CD4-positive, alpha-beta T cell treated with Interleukin-6 for 4 hours (primary cell): ENCODE results near the gene SEZ6.

Source experiments
- DNase-seq: peaks from one replicate; pipeline ENCODE4 v3.0.0-alpha.2; 2020; ENCODE audit warnings: mixed read lengths

SEZ6 gene, protein sequence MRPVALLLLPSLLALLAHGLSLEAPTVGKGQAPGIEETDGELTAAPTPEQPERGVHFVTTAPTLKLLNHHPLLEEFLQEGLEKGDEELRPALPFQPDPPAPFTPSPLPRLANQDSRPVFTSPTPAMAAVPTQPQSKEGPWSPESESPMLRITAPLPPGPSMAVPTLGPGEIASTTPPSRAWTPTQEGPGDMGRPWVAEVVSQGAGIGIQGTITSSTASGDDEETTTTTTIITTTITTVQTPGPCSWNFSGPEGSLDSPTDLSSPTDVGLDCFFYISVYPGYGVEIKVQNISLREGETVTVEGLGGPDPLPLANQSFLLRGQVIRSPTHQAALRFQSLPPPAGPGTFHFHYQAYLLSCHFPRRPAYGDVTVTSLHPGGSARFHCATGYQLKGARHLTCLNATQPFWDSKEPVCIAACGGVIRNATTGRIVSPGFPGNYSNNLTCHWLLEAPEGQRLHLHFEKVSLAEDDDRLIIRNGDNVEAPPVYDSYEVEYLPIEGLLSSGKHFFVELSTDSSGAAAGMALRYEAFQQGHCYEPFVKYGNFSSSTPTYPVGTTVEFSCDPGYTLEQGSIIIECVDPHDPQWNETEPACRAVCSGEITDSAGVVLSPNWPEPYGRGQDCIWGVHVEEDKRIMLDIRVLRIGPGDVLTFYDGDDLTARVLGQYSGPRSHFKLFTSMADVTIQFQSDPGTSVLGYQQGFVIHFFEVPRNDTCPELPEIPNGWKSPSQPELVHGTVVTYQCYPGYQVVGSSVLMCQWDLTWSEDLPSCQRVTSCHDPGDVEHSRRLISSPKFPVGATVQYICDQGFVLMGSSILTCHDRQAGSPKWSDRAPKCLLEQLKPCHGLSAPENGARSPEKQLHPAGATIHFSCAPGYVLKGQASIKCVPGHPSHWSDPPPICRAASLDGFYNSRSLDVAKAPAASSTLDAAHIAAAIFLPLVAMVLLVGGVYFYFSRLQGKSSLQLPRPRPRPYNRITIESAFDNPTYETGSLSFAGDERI

GRCh38 chr17:29005936-29006511 is at the start of gene SEZ6:
SEZ6 (minus strand) TSS chr17:29006033; CDS start chr17:29005869, 164 bp downstream.
- peak; percentile 53 for DNase-seq

- DNase-seq = no peak
These were observed 49.0 kb upstream of the SEZ6 start for GRCh38 chr17:29054835-29055234.

DNA sequence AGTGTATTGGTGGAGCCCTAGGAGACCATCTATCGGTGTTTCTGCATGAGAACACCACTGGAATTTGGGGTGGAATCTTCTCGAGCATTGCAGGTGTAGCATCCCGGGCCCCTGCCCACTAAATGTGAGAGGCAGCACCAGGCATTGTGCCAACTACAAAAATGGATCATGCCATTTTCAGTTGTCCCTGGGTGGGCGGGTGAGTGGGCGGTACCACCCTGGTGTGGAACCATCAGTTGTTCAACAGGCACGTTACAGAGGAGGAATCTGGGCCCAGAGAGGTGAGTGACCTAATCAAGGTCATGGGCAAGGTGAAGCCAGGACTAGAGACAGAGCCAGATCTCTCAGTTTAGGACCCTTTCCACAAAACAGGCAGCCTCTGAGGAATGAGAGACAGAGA is 45.9 kb upstream of the SEZ6 start:
- DNase-seq = no peak

GRCh38 chr17:29051194-29051593 is 45.4 kb upstream of the SEZ6 start:
- no peak for DNase-seq

DNA sequence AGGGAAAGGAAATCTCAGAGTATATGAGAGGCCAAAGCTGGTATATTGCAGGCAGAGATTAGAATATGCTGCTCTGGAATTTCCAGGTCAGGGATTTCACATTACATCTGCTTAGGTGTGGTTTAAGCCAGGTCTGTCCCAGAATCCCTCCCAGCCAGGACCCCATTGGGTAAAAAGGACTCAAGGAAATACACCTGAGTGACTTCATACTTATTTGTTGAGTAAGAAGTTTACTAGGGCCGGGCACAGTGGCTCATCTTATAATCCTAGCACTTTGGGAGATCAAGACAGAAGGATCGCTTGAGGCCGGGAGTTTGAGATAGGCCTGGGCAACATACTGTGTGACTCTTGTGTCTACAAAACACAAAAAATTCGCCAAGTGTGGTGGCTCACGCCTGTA is 44.3 kb upstream of the SEZ6 start:
- DNase-seq = no peak

DNA sequence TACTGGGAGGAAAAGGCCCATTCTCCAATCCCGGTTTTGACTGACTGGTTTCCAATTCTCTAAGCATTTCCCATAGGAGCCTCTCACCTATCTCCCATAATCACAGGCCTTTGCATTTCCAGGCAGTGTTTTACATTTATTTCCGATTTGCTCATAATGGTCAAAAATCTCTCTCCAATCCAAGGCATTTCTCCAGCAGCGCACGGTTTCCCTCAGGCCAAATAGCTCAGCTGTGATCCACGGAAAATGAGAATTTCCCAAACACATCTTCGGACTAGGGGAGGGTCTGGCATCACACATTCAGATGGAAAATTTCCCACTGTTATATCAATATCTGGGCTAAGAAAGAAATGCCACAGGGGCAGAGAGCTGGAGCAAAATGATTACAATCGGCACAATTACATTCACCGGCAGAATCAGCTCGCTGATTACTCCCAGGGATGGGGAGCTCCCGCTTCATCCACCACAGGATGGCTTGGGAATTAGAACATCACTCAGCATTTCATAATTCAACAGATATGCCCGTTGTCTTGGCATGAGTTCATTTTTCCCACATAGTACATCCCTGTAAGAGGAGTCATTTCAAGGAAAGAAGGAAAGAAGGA is 43.8 kb upstream of the SEZ6 start:
- no peak for DNase-seq

GRCh38 chr17:29048440-29049368 is 42.9 kb upstream of the SEZ6 start:
- no peak for DNase-seq

DNA sequence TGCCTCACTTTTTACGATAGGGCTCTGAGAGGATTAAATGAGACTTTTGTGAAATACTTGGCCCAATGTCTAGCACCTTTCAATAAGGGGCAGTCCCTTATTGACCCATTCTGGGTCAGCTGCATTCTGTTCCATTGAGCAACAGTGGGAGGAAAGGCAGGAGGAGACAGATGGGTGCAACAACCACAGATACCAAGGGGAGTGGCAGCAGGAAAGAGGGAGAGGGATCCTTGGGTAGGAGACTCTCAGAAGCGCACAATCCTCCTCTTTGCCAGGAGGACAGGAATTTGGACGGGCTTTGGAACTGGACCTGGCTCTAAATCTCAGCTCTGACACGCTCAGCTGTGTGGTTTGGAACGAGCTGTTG is 40.6 kb upstream of the SEZ6 start:
- no peak for DNase-seq

GRCh38 chr17:29045734-29046472 is 40.1 kb upstream of the SEZ6 start:
- DNase-seq = no peak

DNA sequence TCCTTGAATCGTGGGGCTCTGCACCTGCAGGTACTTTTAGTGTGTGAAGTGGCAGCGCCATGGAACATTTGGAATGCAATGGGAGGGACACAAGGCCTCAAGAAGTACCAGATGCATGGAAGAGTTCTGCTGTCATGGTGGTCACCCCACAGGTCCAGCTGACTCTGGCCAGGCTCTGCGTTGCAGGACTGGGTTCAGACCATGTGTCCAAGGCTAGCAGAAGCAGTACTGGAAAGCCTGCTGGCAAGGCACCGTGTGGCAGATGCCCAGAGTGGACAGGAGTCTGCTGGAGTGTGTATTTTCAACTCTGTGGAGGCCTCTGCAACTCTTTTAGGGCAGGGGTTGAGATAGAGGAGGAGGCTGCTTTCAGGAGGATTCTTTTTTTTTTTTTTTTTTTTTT is 39.2 kb upstream of the SEZ6 start:
- no peak for DNase-seq

DNA sequence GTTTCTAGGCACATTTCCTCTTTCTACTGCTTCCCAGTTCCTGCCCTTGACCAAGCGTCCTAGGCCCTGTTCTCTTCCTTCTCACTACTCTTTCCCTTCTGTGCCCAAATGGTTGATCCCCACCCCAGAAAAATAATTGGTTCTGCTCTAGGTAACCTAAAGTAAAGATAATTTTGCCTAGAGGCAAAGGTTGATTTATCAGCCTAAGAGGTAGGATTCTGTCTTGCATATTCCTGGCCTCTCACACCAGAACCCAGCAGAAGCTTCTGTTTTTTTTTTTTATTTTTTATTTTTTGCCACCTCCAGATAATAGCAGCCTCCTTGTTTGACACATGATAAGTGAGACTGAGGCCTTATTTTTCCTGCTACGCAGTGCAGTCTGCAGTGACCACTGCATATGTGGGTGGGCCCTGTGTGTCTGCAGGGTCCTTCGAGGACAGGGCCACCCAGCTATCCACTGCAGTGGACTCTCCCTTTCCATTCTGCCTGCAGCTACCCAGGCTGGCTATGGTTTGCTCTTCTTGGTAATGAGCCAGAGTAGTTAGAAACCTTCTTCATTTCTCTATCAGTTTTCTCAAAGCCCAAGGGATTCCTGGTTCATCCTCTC is 37.8 kb upstream of the SEZ6 start:
- no peak for DNase-seq

GRCh38 chr17:29042679-29043538 is 37.1 kb upstream of the SEZ6 start, which contains the start of gene PIPOX:
PIPOX (plus strand) TSS chr17:29043141; CDS start chr17:29043226, 85 bp downstream.
- no peak for DNase-seq

- DNase-seq = no peak
These were observed 36.3 kb upstream of the SEZ6 start for GRCh38 chr17:29042026-29042678.

DNA sequence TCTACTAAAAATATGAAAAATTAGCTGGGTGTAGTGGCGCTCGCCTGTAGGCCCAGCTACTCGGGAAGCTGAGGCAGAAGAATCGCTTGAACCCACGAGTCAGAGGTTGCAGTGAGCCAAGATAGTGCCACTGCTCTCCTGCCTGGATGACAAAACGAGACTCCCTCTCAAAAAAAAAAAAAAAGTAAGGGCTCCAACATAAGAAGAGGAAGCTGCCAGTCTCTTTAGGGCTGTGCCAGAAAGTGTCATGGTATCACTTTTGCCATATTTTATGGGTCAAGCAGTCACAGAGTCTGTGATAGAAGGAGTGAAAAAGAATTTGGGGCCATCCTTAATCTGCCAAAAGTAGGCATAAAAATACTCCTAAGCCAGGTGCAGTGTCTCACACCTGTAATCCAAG is 35.7 kb upstream of the SEZ6 start:
- DNase-seq = no peak

DNA sequence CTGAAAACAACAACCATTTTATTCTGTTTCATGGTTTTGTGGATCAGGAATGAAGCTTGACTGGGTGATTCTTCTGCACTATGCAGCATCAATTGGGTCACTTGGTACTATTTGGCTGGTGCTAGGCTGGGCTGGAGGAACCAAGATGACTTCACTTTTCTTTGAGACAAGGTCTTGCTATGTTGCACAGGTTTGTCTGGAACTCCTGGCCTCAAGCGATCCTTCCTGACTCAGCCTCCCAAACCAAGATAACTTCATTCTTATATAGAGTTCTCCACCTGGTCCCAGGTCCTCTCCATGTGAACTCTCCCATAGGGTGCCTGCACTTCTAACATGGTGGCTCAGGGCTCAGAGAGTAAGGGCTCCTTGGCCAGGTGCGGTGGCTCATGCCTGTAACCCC is 35.3 kb upstream of the SEZ6 start:
- no peak for DNase-seq

DNA sequence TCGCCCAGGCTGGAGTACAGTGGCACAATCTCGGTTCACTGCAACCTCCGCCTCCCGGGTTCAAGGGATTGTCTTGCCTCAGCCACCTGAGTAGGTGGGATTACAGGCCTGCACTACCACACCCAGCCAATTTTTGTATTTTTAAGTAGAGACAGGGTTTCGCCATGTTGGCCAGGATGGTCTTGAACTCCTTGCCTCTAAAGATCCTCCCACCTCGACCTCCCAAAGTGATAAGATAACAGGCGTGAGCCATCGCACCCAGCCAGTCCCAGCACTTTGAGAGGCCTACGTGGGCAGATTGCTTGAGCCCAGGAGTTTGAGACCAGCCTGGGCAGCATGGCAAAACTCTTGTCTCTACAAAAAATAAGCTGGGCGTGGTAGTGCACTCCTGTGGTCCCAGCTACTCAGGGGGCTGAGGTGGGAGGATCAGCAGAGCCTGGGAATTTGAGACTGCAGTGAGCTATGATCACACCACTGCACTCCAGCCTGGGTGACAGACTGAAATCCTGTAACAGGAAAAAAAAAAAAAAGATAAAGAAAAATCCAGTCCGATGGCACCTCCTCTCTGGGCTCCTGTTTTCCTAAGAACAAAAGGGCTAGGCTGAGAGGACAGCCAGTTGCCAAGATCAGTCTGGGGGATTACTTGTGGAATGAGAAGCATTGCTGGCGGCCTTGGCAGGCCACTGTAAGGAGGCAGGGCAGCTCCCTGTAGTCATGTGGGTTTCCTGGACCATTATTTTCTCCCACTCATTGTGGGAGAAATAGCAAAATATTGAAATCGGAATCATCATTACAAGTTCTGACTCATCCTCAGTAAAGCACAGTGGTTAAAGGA is 34.1 kb upstream of the SEZ6 start:
- DNase-seq = no peak

DNA sequence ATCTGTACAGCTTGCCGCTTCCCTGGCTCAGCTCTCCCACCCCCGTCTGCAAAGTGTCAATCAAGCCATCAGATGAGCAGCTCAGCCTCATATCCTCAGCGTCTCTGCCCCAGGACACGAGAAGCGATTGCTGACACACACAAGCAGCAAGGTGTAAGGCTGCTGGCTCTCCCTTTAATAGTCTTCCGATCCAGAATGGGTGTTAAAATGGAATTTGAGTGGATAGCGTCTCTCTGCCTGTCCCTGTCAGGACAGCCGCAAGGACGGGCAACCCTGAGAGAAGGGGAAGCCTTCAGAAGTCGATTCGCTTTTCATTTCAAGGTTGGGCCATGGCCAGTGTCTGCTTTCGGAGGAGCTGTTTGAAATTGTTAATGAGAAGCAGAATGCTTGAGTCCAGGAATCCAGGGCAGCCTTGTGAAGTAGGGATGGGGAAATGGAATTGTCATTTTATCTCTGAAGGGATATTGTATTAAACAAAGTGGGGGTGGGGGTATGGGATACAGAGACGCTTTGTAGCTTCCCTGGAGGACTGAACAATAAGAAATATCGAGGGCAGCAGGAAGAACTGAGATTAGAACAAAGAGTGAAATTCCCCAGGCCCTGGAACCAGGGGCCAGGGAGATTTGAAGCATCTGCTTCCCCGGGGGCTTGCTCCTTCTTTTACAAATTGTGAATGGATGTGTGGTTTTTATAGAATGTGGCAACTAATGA is 32.4 kb upstream of the SEZ6 start:
- DNase-seq = no peak

DNA sequence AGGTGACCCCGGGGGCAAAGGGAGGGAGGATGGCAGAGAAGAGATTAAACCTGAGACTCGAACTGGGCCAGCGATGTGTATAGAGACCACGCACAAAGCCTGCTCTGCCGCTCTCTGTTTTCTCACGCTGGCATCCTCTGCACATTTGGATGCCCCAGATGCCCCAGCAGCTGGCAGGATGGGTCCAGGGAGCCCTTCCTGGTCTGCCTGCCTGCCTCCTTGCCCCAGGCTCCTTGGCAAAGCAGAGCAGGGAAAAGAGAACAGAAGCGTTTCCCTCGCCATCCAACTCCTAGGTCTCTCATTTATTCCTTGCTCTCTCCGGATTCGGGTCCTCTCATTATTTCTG is 31.9 kb upstream of the SEZ6 start:
- no peak for DNase-seq
